Parathyroid adenoma (tissue), 2 donors: ENCODE data around the gene FDX2.

Experiments
- H2AFZ ChIP-seq: fragments of 300-600 bp; sonication (generic); one replicate; pipeline ENCODE4 v1.7.0; 2017; ENCODE audit warnings: antibody characterized with exemption, mild to moderate bottlenecking
- H3K27ac ChIP-seq: fragments of 300-600 bp; sonication (generic); one replicate; pipeline ENCODE4 v1.7.0; 2017
- H3K27me3 ChIP-seq: fragments of 300-600 bp; sonication (generic); one replicate; pipeline ENCODE4 v1.7.0; 2017; ENCODE audit warnings: low read length; ENCODE audit not compliant: control insufficient read depth, insufficient read depth
- H3K36me3 ChIP-seq: fragments of 300-600 bp; sonication (generic); one replicate; pipeline ENCODE4 v1.7.0; 2017; ENCODE audit warnings: low read length; ENCODE audit not compliant: control insufficient read depth, insufficient read depth
- H3K4me1 ChIP-seq: fragments of 300-600 bp; sonication (generic); one replicate; pipeline ENCODE4 v1.7.0; 2017; ENCODE audit warnings: control low read depth
- H3K4me2 ChIP-seq: fragments of 300-600 bp; sonication (generic); one replicate; pipeline ENCODE4 v1.7.0; 2017; ENCODE audit warnings: low read length
- H3K4me3 ChIP-seq: fragments of 300-600 bp; sonication (generic); one replicate; pipeline ENCODE4 v1.7.0; 2017; ENCODE audit warnings: low read depth, low read length
- H3K79me2 ChIP-seq: fragments of 300-600 bp; sonication (generic); one replicate; pipeline ENCODE4 v1.7.0; 2017; ENCODE audit warnings: control low read depth
- H3K9ac ChIP-seq: fragments of 300-600 bp; sonication (generic); one replicate; pipeline ENCODE4 v1.7.0; 2017; ENCODE audit warnings: mild to moderate bottlenecking
- H3K9me3 ChIP-seq: fragments of 300-600 bp; sonication (generic); one replicate; pipeline ENCODE4 v1.7.0; 2017; ENCODE audit warnings: low read length; ENCODE audit not compliant: control insufficient read depth
- TF ChIP-seq, protein P1 (sequence below): fragments of 300-600 bp; sonication (generic); IDR thresholded peaks from one replicate; pipeline ENCODE4 v1.7.0; 2017; ENCODE audit warnings: antibody characterized with exemption, mild to moderate bottlenecking
- donor health status: primary hyperparathyroidism.

Gene FDX2

DNA sequence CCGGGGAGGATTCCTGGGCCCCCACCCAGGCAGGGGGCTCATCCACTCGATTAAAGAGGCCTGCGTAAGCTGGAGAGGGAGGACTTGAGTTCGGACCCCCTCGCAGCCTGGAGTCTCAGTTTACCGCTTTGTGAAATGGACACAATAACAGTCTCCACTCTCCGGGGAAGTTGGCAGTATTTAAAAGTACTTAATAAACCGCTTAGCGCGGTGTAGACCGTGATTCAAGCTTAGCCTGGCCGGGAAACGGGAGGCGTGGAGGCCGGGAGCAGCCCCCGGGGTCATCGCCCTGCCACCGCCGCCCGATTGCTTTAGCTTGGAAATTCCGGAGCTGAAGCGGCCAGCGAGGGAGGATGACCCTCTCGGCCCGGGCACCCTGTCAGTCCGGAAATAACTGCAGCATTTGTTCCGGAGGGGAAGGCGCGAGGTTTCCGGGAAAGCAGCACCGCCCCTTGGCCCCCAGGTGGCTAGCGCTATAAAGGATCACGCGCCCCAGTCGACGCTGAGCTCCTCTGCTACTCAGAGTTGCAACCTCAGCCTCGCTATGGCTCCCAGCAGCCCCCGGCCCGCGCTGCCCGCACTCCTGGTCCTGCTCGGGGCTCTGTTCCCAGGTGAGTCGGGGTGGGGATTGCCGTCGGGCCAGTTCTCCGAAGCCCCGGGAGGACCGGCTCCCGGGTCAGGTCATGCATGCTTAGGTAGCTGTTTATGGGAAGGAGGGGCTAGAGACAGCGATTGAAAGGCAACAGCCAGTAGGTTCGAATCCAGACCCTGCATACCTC lies 45.0 kb downstream of the FDX2 start, which contains the start of gene ICAM1:
ICAM1 (plus strand) TSS at position 505 of the 779 bp plus-strand sequence; CDS start at position 545, 40 bp downstream.
- TF ChIP-seq, protein P1, sequence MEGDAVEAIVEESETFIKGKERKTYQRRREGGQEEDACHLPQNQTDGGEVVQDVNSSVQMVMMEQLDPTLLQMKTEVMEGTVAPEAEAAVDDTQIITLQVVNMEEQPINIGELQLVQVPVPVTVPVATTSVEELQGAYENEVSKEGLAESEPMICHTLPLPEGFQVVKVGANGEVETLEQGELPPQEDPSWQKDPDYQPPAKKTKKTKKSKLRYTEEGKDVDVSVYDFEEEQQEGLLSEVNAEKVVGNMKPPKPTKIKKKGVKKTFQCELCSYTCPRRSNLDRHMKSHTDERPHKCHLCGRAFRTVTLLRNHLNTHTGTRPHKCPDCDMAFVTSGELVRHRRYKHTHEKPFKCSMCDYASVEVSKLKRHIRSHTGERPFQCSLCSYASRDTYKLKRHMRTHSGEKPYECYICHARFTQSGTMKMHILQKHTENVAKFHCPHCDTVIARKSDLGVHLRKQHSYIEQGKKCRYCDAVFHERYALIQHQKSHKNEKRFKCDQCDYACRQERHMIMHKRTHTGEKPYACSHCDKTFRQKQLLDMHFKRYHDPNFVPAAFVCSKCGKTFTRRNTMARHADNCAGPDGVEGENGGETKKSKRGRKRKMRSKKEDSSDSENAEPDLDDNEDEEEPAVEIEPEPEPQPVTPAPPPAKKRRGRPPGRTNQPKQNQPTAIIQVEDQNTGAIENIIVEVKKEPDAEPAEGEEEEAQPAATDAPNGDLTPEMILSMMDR: no peak
- Histone ChIP-seq H3K9ac (no peak within 1 kb of the TSS), H3K4me2 (peak within 1 kb of the TSS; percentile 71), H3K9me3 (no peaks in the 10 kb centered on the region), H3K36me3 (no peaks in the 10 kb centered on the region), H3K79me2 (no peaks in the 10 kb centered on the region), H3K4me3 (peak within 1 kb of the TSS; percentile 34), H2AFZ (peak within 1 kb of the TSS; percentile 55), H3K27ac (peak within 1 kb of the TSS; percentile 68), H3K27me3 (no peaks in the 10 kb centered on the region), H3K4me1 (no peaks in the 10 kb centered on the region)

DNA sequence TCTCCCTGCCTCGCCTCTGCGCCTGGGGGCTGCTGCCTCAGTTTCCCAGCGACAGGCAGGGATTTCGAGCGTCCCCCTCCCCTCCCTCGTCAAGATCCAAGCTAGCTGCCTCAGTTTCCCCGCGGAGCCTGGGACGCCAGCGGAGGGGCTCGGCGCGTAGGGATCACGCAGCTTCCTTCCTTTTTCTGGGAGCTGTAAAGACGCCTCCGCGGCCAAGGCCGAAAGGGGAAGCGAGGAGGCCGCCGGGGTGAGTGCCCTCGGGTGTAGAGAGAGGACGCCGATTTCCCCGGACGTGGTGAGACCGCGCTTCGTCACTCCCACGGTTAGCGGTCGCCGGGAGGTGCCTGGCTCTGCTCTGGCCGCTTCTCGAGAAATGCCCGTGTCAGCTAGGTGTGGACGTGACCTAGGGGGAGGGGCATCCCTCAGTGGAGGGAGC lies 45.6 kb downstream of the FDX2 start:
- peak overlapping the region; percentile 34 for H3K4me3 ChIP-seq
- H3K9me3 ChIP-seq: no peaks in the 10 kb centered on the region
- no peak overlapping the region for H3K9ac ChIP-seq
- no peaks in the 10 kb centered on the region for H3K4me1 ChIP-seq
- peak overlapping the region; percentile 71 for H3K4me2 ChIP-seq
- TF ChIP-seq, protein P1: no peak
- no peaks in the 10 kb centered on the region for H3K36me3 ChIP-seq
- peak overlapping the region; percentile 55 for H2AFZ ChIP-seq
- peak overlapping the region; percentile 68 for H3K27ac ChIP-seq
- no peaks in the 10 kb centered on the region for H3K79me2 ChIP-seq
- H3K27me3 ChIP-seq: no peaks in the 10 kb centered on the region

DNA sequence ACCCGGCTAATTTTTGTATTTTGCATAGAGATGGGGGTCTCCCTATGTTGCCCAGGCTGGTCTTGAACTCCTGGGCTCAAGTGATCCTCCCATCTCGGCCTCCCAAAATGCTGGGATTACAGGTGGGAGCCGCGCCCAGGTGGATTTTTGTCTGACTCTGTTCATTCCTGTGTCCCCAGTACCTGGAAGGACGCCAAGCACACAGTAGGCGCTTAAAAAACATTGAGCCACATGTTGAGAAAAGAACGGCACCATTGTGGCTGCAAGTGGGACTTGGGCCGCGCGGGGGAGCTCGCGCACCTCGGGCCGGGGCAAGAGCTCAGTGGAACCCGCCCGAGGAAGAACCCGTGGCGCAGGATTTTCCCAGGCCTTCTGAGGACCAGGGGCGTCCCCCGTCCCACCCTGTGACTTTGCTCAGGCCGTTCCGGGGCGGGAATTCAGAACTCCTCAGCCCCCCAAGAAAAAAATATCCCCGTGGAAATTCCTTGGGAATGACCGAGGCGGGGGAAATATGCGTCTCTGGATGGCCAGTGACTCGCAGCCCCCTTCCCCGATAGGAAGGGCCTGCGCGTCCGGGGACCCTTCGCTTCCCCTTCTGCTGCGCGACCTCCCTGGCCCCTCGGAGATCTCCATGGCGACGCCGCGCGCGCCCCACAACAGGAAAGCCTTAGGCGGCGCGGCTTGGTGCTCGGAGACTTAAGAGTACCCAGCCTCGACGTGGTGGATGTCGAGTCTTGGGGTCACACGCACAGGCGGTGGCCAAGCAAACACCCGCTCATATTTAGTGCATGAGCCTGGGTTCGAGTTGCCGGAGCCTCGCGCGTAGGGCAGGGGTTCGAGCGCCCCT lies 46.3 kb downstream of the FDX2 start:
- Histone ChIP-seq H2AFZ (peak overlapping the region; percentile 55), H3K4me3 (peak overlapping the region; percentile 34), H3K4me1 (no peaks in the 10 kb centered on the region), H3K27me3 (no peaks in the 10 kb centered on the region), H3K27ac (peak overlapping the region; percentile 68), H3K4me2 (peak overlapping the region; percentile 71), H3K79me2 (no peaks in the 10 kb centered on the region), H3K36me3 (no peaks in the 10 kb centered on the region), H3K9ac (no peak overlapping the region), H3K9me3 (no peaks in the 10 kb centered on the region)
- TF ChIP-seq, protein P1: peak; percentile 98

DNA sequence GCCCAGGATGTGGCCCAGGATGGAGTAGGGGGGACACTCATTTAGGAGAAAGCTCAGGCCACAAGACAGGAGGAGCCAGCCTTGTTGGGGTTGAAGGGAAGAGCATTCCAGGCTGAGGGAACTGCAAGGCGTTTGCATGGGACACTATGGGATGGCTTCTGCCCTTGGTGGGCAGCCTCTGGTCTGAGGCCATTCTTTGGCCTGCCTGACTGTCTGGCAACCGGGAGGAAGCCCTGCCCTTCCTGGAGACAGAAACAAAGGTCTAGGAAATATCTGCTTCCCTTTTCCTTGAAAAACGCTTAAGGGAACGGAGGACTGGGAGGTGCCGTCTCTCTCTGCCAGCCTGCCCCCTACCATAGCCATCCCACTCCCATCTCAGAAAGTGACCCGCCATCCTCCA lies 47.7 kb downstream of the FDX2 start:
- no peaks in the 10 kb centered on the region for H3K9me3 ChIP-seq
- H3K27me3 ChIP-seq: no peaks in the 10 kb centered on the region
- no peak overlapping the region for H3K4me3 ChIP-seq
- no peaks in the 10 kb centered on the region for H3K4me1 ChIP-seq
- H3K79me2 ChIP-seq: no peaks in the 10 kb centered on the region
- H3K27ac ChIP-seq: peak overlapping the region; percentile 58
- H3K36me3 ChIP-seq: no peaks in the 10 kb centered on the region
- no peak overlapping the region for H3K9ac ChIP-seq
- H3K4me2 ChIP-seq: no peak overlapping the region
- TF ChIP-seq, protein P1: no peak
- H2AFZ ChIP-seq: no peak overlapping the region
